A673 (cell line): Measurements from ENCODE around the gene FAM13C. TPM values are rescaled to one million over a fixed set of nuclear protein-coding genes. Genes with fewer than 3 reads are reported as not detected.

Experiments used
- BruUV-seq: library from RNA; stranded (reverse); fragments of 400-500 nt; replicated peaks from 2 replicates; lab custom pipeline; 2021; lab: Mats Ljungman, UMichigan
- CTCF ChIA-PET: fragments of 300-600 bp; sonication (Branson Sonifier 250); formaldehyde crosslinking; loops from one replicate; lab custom pipeline; 2022; ENCODE audit warnings: antibody characterized with exemption; lab: Charles Lee
- POLR2A ChIA-PET: fragments of 300-600 bp; sonication (Branson Sonifier 250); formaldehyde crosslinking; loops from one replicate; lab custom pipeline; 2022; ENCODE audit warnings: antibody characterized with exemption; ENCODE audit not compliant: low non-redundant PET; lab: Charles Lee
- DNase-seq: peaks from one replicate; pipeline ENCODE4 v3.0.0-alpha.2; 2015; ENCODE audit warnings: low spot score
- H3K27ac ChIP-seq: fragments of 200-600 bp; sonication (generic); 2 replicates; pipeline ENCODE4 v1.5.1; 2016; ENCODE audit warnings: mixed run types, low read depth, mild to moderate bottlenecking, mixed read lengths, antibody characterized with exemption, low read length; ENCODE audit not compliant: poor library complexity, severe bottlenecking
- H3K27me3 ChIP-seq: fragments of 200-600 bp; sonication (generic); replicated peaks from 2 replicates; pipeline ENCODE4 v1.6.1; 2017; ENCODE audit warnings: mixed run types, low read depth, mild to moderate bottlenecking, mixed read lengths, antibody characterized with exemption, low read length; ENCODE audit not compliant: insufficient read depth, poor library complexity
- H3K36me3 ChIP-seq: fragments of 200-600 bp; sonication (generic); 2 replicates; pipeline ENCODE4 v1.6.1; 2016; ENCODE audit warnings: mixed run types, mild to moderate bottlenecking, mixed read lengths, antibody characterized with exemption, low read length; ENCODE audit not compliant: insufficient read depth, poor library complexity, severe bottlenecking
- H3K4me1 ChIP-seq: fragments of 200-600 bp; sonication (generic); 2 replicates; pipeline ENCODE4 v1.6.1; 2017; ENCODE audit warnings: mixed run types, mild to moderate bottlenecking, mixed read lengths, antibody characterized with exemption, low read length; ENCODE audit not compliant: insufficient read depth, poor library complexity, severe bottlenecking
- H3K4me3 ChIP-seq: fragments of 200-600 bp; sonication (generic); 2 replicates; pipeline ENCODE4 v1.5.1; 2016; ENCODE audit warnings: low read depth, mixed run types, mild to moderate bottlenecking, mixed read lengths, low read length; ENCODE audit not compliant: poor library complexity, severe bottlenecking
- H3K9me3 ChIP-seq: fragments of 200-600 bp; sonication (generic); 2 replicates; pipeline ENCODE4 v1.6.1; 2016; ENCODE audit warnings: mixed run types, low read depth, mild to moderate bottlenecking, mixed read lengths, antibody characterized with exemption, low read length; ENCODE audit not compliant: poor library complexity, severe bottlenecking
- EZH2 ChIP-seq: fragments of 200-600 bp; sonication (generic); IDR thresholded peaks from 2 replicates; pipeline ENCODE4 v1.6.1; 2017; ENCODE audit warnings: borderline replicate concordance, low read depth, mild to moderate bottlenecking, mixed read lengths, antibody characterized with exemption, low read length; ENCODE audit not compliant: poor library complexity, severe bottlenecking
- intact Hi-C: fragments of 100-400 bp; cut with micrococcal nuclease; formaldehyde crosslinking; loops from one replicate; pipeline ENCODE4 v1.10.0; 2022; ENCODE audit not compliant: unreplicated experiment
- total RNA-seq: library from RNA; stranded (reverse); gene quantifications from 2 replicates; pipeline ENCODE4 v1.2.3, GENCODE V29; 2021
- TF ChIP-seq, protein P1 (sequence below): fragments of 300-800, 200-600 bp; sonication (generic); conservative IDR thresholded peaks from 2 replicates; pipeline ENCODE4 v1.5.1; 2017; ENCODE audit warnings: low read depth, mild to moderate bottlenecking, antibody characterized with exemption, low read length, moderate library complexity, mixed read lengths

FAM13C gene
- total RNA-seq, 1 experiment from 2014 or later, result 21.2 TPM

DNA sequence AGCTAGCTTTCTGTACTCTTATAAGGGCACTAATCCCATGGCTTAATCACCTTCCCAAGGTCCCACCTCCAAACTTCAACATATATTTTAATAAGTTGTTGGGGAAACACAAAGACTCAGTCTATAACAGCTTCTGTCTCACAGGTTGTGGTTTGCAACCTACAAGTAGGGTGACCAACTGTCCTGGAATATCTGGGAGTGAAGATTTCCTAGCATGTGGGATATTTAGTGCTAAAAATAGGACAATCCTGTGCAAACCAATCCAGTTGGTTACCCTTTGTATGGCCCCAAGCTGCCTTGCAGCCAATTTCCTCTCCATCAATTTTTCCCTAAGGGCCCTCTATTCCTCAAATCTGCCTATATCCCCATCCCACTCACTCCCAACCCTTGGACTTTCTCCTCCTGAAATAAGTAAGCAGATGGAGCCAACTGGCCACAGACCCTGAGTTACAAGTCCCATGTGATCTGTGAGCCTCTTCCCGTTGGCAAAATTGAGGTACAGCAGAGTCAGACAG, 82.3 kb downstream of the FAM13C start:
- DNase-seq, result no peak
- Histone ChIP-seq H3K36me3 (no peaks in the 10 kb centered on the region), H3K4me1 (peaks cover 18% of the 10 kb centered on the region), H3K4me3 (no peak overlapping the region), H3K9me3 (no peaks in the 10 kb centered on the region), H3K27me3 (no peaks in the 10 kb centered on the region), H3K27ac (no peak overlapping the region)
- ChIA-PET CTCF (no interaction called here), POLR2A (no interaction called here)
- no TSS peak for BruUV-seq
- intact Hi-C loops, result no loop called here
- TF ChIP-seq, protein P1, sequence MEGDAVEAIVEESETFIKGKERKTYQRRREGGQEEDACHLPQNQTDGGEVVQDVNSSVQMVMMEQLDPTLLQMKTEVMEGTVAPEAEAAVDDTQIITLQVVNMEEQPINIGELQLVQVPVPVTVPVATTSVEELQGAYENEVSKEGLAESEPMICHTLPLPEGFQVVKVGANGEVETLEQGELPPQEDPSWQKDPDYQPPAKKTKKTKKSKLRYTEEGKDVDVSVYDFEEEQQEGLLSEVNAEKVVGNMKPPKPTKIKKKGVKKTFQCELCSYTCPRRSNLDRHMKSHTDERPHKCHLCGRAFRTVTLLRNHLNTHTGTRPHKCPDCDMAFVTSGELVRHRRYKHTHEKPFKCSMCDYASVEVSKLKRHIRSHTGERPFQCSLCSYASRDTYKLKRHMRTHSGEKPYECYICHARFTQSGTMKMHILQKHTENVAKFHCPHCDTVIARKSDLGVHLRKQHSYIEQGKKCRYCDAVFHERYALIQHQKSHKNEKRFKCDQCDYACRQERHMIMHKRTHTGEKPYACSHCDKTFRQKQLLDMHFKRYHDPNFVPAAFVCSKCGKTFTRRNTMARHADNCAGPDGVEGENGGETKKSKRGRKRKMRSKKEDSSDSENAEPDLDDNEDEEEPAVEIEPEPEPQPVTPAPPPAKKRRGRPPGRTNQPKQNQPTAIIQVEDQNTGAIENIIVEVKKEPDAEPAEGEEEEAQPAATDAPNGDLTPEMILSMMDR, result no peak
- no peak for TF ChIP-seq EZH2

DNA sequence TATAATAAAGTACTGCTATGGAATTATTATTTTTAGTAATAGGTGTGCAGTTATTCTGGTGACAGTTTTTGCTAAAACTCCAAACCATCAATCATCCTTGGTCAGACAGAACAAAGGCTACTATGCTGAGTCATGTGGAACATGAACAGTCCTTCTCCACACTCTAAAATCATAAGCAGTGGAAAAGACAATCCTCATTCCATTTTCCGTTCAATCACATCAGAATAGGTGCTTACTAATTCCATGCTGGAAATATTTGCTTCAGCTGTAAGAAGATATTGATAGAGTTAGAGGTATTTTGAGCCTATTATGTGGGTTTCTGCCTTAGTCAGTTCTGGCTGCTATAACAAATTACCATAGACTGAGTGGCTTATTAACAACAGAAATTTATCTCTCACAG, 82.9 kb downstream of the FAM13C start:
- no peak for DNase-seq
- Histone ChIP-seq H3K27ac (no peak overlapping the region), H3K9me3 (no peaks in the 10 kb centered on the region), H3K4me3 (no peak overlapping the region), H3K36me3 (no peaks in the 10 kb centered on the region), H3K27me3 (no peaks in the 10 kb centered on the region), H3K4me1 (peaks cover 18% of the 10 kb centered on the region)
- BruUV-seq, result no TSS peak
- CTCF ChIA-PET, result no interaction called here
- POLR2A ChIA-PET, result no interaction called here
- intact Hi-C loops, result no loop called here
- TF ChIP-seq, protein P1, result no peak
- no peak for TF ChIP-seq EZH2

GRCh38 chr10:59276919-59277318, 85.4 kb downstream of the FAM13C start:
- no peaks in the 10 kb centered on the region for H3K9me3 ChIP-seq
- no peak for DNase-seq
- no TSS peak for BruUV-seq
- no peak for TF ChIP-seq EZH2
- TF ChIP-seq, protein P1, result no peak
- no peaks in the 10 kb centered on the region for H3K36me3 ChIP-seq
- no peaks in the 10 kb centered on the region for H3K4me1 ChIP-seq
- ChIA-PET CTCF (no interaction called here), POLR2A (no interaction called here)
- H3K4me3 ChIP-seq, result no peak overlapping the region
- intact Hi-C loops, result no loop called here
- no peaks in the 10 kb centered on the region for H3K27me3 ChIP-seq
- H3K27ac ChIP-seq, result no peak overlapping the region
